HuH-7.5 (cell line): ENCODE data around the gene CTNNAL1.
A peak's percentile ranks its signal among the peaks of the same experiment; 100 is the strongest.
"Not testable (repeated sequence)": the region's sequence is repeated elsewhere in the genome, so short reads cannot be mapped to it uniquely, and the experiment has no call there.

ENCODE experiments used
- DNase-seq: peaks from one replicate; pipeline ENCODE4 v3.0.0; 2011; ENCODE audit warnings: low spot score

Gene CTNNAL1

DNA sequence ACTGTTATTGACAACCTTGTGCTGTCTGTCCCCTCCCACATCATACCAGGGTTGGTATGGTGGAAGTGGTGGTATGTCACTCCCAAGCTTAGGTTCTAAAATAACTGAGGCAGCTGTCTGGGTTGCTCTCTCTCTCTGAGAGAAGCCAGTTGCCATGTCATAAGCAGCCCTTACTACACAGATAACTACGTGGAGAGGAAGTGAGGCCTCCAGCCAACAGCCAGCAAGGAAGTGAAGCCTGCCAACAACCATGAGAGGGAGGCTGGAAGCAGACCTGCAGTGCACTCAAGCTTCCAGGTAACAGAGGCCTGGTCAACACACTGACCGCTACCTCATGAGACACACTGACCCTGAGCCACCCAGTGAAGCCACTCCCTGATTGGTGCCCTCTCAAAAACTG, 18.6 kb downstream of the CTNNAL1 start:
- no peak for DNase-seq

DNA sequence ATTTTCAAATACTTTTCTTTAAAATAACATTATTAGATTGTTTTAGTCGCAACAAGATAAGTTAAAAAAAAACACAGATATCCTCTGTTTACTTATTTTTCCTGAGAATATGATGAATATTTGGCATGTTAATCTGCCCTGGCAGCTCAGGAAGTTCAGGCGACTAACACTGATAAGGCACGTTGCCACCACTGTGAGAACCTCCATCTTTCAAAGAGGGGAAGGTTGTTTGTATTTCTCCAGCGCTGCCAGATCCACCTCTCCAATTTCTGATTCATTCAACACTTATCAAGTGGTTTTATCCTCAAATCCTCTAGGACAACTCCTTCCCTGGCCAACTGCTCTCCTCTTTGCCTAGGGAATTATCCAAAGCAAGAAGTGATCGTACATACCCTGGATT, 21.8 kb downstream of the CTNNAL1 start:
- no peak for DNase-seq

DNA sequence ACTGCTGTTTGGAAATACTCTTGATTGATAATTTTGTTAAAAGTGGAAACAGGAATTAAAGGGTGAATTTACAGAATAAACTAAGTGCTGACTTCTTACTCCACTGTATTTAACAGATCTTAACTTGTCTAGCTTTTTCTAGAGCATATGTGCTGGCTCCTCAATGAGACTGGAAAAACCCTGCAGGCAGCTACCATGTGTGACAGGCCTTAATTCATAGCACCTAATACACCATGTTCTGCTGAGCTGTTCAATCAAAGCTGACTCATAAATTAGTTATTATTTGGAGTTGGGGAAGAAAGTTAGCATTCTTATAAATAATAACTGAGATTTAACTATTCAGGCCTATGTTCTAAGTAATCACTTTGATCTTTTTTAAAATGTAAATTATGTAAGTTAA, 29.4 kb downstream of the CTNNAL1 start:
- DNase-seq = no peak

DNA sequence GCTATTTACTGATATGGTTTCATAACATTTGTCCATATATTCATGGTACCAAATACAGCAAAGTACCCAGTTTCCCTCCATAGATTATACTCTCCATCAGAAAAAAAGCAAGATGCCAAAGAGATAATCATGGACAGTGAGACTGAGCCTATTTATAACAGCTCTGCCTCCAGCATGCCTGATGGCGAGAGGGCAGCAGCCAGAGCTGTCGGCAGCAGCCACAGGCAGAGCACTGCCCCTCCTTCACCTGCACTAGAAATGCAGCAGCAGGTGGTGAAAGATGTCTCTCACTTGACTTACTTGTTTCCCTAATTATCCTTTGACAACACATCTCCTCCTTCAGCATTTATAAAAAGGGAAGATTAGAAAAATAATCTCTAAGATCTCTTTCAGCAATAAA, 32.4 kb downstream of the CTNNAL1 start:
- no peak for DNase-seq

DNA sequence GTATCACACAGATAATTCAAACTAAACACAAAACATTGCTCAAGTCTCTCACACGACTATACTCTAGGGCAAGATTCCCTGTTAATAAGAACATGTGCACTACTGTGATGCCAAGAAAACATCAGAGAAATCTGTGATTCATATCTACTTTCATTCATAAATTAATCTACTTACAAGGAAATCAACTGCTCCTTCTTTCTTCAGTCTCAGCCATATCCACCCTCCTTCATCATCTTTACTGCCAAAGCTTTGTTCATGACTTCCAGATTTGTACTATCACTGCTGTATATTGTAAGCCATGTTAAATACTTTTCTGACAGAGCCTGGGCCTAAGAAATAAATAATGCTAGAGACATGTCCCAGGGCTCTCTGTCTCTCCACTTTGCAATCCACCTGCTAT, 35.1 kb downstream of the CTNNAL1 start:
- DNase-seq = no peak

DNA sequence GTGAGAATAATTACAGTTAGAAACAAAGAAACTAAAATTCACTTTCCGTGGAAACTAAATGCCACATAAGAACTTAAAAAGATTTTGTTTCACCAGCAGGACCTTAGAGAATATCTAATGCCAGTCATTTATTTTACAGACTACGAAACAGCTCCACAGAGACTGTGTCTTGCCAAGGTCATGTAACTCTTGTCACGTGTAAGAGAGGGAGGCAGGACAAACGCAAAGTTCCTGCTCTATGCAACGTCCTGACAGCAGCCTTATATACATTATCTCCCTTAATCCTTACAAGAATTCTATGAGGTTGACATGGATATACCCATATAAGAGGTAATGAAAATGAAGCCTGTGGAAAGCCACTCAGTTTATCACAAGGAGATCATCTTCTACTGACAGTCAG, 39.4 kb downstream of the CTNNAL1 start:
- no peak for DNase-seq

DNA sequence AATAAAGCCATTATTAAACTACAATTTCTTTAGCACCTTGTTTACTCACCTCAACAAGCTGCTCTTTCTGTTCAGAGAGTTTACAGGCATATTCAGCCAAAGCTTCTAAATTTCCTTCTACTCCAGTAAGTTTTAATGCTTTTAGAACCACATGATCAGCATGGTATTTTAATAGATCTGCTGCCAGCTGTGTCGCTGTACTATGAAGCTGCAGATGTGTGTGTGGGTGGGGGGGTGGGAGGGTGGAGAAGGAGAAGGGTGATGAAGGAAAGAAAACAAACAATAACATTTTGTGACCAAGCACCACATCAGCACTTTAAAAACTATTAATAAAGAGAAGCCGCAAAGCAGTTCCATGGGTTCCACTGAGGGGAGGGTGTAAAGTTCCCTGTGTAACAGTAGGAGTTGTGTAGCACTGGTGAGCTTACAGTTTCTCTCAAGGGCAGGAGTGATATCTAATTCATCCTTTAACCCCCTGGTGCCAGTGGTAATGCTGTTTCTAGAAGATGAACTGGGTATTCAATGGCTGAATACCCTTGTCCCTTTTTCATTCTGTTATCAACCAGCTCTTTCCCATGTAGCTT, 40.6 kb downstream of the CTNNAL1 start:
- no peak for DNase-seq

DNA sequence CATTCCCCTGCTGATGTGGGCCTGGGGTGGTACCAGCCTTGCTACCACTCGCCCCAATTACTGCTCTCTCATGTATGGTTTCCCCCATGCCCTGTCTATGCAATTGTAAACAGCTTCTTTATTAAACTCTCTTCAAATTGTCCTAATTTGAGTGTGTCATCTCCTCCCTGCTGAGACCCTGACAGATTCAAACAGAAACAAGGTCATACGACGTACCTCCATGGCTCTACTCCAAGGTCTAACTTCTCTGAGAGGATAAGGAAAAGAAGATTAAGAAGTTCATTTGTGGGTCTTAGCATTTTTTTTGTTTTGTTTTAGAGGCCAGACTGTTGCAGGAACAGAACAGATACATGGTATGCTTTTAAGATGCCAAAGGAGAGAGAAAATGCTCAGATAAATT, 41.1 kb downstream of the CTNNAL1 start:
- no peak for DNase-seq

DNA sequence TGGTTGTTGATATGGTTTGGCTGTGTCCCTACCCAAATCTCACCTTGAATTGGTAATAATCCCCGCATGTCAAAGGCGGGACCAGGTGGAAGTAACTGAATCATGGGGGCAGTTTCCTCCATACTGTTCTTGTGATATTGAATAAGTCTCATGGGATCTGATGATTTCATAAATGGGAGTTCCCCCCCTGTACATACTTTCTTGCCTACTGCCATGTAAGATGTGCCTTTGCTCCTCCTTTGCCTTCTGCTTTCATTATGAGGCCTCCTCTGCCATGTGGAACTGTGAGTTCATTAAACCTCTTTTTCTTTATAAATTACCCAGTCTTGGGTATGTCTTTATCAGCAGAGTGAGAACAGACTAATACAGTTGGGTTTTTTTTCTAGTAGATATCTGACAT, 41.9 kb downstream of the CTNNAL1 start:
- DNase-seq = not testable (repeated sequence)

DNA sequence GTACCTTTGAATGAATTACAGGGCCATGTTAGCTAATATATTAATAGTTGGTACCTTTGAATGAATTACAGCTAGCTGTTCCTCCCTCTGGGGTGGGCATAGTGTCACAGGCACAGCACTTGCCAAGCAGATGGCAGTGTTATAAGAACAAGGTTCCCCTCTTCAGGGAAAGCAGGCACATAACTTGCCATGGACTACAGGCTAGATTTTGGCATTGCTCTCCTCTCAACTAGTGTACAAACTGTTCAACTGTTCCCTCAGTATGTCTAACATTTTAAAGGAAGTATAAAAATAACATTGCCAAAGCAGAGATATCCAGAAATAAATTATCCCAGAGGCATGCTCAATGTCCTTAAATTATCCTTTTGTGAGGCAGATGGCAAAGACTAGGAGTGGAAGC, 45.4 kb downstream of the CTNNAL1 start:
- DNase-seq = no peak

DNA sequence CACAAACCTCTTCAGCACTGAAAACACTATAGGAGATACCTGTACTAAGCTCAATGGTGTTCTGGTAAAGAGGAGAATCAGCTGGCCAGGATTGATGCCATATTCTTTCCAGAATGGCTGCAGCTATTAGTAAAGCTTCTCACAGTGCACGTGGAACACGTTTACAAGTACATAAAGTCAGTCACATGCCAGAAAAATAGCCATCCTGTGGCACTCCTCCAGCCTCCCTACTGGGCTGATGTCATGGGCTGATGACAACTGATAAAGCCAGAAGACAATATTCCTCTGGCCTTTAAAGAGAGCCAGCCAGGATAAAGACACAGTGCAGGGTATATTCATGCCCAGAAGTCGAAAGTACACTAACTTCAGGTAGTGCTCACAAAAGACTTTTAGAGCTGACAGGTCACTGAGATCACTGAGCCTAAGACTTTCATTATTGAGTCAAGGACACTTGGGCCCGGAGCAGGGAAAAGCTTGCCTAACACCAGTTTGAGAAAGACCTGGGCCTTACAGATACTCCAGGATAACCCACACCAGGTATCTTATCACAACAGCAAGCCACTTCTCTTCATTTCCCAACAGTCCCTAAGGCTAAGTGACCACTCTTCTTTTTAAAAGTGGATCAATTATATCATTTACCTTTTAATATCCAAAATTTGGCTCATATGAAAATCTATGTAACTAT, 49.7 kb downstream of the CTNNAL1 start:
- no peak for DNase-seq

DNA sequence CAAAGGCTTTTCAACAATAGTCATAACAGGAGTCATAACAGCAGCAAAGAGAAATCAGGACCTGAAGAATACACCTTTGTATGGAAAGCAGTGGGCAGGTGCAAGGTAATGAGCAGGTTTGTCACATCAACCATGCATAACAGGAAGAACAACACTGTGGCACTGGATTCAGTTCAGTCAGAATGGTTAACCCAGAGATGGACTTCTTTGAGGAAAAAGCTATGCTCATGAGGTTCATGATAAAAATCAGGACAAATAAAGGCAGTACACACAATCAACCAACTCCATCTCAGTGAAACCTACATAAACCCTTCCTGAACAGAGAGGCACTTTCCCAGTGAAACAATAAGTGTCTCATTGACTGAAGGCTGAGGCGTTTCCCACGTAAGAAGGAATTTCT, 52.1 kb downstream of the CTNNAL1 start:
- DNase-seq = no peak

DNA sequence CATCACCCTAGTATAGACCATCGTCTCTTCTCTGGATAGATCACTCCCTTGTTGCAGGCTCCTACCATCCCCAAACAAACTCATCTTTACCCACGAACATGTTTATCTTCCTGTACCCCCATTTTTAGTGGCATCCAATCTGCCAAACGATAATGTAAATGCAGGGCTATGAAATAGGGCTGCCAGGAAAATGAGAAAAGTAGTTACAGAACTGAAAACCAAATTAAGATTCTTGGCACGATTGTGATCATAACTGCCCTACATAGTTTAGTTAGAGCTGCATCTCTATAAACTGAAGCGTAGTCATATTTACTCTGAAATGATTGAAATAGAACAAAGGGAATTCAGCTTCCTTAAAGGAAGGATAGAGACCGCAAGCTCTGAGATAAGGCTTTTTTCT, 53.0 kb downstream of the CTNNAL1 start:
- no peak for DNase-seq

DNA sequence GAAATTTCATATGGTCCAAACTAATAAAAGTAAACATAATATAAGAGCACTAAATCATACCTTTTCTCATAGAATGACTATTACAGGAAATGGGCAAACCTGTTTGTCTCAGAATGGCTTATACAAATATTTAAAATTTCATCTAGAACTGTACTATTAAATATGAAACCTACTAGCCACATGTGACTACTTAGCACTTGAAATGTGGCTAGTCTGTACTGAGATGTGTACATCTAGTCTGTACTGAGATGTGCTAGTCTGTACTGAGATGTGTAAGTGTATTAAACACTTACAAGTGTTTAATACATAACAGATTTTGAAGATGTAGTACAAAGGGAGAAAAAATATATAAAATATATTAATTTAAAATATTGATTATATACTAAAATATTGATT, 56.7 kb downstream of the CTNNAL1 start:
- DNase-seq = no peak

DNA sequence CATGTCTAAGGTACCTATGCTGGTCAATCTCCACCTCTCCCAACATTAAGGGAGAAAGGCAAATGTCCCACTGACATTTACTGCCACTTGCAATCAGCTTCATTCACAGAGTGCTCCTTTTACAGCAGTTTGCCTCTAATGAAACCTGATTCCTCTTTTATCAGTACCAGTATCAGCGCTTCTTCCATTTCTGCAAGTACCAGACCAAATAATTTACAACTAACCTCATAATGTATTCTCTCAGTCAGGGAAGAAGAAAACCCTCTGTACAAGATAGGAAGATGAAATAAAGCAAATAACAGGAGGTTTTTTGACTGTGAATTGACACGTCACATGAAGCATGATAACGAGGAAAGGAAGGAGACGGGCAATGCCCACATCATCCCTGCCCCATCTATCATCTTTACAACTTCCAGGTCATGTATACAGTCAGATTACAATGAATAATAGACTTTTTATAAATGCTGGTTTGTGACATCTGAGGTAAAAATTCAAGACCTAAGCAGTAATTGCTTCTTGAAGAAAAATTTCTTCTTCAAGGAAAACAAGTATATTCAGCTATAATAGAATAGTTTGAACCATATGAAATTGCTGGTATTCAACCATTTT, 57.2 kb downstream of the CTNNAL1 start:
- no peak for DNase-seq

DNA sequence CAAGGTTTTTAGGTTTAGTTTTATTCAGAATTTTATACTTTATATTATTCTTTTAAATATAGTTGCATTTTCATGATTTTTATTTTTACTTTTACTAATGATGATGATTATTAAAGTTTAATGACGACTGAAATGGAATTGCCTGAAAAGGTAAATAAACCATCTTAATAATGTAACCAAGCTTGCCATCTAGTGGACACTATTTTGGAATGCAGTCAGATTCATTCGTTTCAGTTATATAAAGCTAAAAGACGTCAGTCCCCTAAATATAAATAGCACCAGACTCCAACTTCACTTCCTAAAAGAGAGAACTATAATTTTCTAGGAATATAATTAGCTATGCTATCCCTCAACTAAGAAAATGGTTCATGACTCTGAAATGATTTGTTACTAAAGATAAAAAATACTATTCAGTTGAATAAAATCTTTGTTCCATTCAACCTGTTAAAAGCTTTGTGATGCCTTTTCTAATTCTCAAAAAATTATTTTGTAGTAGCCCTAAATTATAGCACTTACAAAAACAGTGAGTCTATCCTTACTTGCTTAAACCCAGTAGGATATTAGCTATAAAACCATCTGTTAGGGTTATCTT, 59.2 kb downstream of the CTNNAL1 start:
- no peak for DNase-seq

DNA sequence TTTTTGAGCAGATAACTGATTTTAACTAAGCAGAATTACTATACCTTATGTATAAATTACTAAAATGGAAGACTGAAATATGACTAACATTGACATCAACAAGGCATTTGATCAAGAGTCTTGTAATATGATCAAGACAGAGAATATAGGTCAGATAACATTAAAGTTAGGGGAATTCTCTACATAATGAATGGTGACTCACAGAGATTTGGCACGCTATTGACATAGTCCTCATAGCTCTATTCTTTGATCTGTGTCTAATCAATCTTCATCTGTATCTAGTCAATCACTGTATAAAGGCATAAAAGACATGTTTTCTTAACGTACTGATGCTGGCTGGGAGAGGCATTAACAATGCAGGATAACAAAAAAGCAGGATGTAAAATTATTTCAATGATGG, 61.7 kb downstream of the CTNNAL1 start:
- DNase-seq = no peak

DNA sequence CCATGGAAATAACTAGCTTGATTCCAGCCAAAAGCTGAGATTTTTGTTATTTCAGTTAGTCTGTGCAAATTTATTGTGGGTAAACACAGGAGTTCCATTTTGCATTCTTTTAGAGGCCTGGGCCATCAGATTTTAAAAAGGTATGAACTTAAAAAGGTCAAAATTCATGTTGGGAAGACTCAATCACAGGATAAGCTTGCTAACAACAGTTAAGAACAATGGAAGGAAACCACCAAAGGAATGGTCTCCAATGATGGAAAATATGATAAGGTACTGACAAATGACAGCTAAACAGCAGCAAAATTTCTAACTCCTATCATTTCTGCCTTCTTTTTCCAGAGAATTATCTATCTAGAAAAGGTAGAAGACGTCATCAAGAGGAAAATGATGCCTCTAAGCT, 63.1 kb downstream of the CTNNAL1 start:
- no peak for DNase-seq

DNA sequence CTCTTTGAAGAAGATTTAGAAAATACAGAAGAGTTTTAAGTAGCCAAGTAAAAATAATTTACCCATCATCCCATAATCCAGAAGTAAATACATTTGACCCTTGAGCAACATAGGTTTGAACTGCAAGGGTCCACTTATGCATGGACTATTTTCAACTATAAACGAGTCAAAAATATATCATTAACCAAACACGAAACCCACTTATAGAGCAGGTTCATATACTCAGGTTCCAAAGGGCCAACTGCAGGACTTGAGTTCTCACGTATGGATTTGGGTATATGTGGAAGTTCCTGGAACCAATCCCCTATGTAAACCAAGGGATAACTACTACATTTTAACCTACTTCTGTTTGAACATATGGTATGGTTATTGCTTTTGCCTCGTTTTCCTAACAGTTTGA, 73.3 kb downstream of the CTNNAL1 start:
- DNase-seq = no peak

DNA sequence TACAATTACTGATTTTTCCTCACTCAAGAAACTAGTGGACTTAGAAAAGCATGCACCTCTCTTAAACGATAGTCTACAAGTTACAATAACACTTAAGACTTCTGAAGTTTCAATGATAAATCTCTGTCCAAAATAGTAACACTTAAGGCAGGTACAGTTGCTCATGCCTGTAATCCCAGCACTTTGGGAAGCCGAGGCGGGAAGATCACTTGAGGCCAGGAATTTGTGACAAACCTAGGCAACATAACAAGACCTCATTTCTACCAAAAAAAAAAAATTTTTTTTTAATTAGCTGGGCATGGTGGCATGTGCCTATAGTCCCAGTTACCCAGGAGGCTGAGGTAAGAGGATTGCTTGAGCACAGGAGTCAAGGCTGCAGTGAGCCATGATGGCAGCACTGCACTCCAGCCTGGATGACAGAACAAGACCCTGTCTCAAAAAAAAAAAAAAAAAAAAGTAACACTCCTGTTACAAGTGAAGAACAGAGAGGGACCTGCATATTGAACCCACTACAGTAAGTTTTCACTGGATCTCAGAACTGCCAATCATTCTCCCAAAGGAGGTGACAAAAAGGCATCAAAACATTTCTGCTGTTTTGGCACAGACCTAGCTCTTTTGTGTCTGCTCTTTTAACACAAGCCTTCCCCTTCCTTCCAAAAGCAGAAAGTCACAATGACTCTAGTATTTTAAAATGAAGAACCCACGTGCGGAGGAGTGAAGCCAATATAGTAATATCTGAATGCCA, 75.6 kb downstream of the CTNNAL1 start:
- no peak for DNase-seq

DNA sequence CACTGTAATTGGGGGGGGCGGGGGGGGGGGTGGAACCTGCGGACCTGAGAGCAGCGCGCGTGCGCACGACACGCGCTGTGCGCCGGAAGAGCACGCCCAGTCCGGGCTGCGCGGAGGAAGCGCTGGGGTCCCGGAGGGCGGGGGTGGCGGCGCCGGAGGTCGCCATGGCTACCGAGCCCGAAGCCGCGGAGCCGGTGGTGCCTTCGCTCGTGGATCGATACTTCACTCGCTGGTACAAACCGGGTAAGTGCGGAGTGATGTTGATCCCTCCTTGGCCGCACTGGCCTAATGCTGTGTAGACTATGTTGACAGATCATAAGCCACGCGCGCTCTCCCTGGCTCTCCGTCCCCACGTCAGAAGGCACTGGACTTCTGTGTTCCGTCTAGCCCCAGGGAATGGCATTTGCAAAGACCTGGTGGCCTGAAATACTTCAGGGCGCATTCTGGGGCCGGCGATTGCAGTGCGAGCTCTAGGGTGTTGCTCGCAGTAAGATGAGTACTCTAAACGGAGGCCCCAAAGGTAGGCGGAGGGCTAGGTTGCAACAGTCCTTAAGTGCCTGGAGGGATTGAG, 78.9 kb downstream of the CTNNAL1 start, which contains the start of gene ABITRAM:
Gene ABITRAM (plus strand): TSS at position 78 of the 571 bp plus-strand sequence. CDS start 87 bp downstream, at position 165.
- DNase-seq = peak; percentile 75

DNA sequence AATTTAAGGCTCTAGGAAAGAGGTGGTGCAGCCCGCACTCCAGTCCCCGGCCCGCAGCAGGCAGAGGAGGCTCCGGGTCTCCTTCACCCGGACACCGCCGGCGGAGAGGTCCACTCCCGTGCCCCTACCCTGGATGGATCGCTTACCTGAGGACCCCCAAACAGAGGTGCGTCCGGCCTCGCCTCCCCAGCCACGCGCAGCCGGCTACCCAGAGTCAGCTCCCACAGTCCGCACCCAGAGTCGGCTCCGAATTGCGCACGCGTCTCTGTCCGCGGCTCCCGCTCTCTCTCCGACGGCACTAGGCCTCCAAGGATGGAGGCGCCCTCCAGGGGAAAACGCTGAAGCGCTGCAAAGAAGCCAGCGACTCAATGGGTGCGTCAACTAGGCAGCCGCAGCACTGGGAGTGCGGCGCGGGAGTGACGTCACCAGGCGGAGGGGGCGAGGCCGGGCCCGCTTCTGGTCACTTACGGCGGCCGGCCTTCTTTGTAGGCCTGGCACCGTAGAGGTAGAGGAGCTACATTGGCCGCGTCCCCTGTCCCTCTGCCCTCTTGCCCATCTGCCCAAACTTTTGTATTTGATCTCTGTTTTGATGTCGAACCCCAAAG, 79.5 kb downstream of the CTNNAL1 start, which contains the start of gene ELP1:
Gene ELP1 (minus strand): TSS at position 407 of the 605 bp plus-strand sequence. CDS start 2,978 bp downstream, outside the sequence.
- peak; percentile 82 for DNase-seq
